GM23338 (cell line): ENCODE data around the gene ADCY6. TPM values are rescaled to one million over a fixed set of nuclear protein-coding genes. Genes with fewer than 3 reads are reported as not detected.

Source experiments
- ATAC-seq: fragments of 200-7000 bp; cut with Tn5 transposase; 3 replicates; pipeline ENCODE4 v1.9.1; 2020
- DNase-seq: peaks from one replicate; pipeline ENCODE4 v3.0.0-alpha.2; 2015; ENCODE audit warnings: low spot score
- H2AFZ ChIP-seq: fragments of 200-600 bp; sonication (generic); 2 replicates; pipeline ENCODE4 v1.8.0; 2016; ENCODE audit warnings: antibody characterized with exemption, mild to moderate bottlenecking, moderate library complexity
- H3F3A ChIP-seq: fragments of 200-600 bp; sonication (generic); replicated peaks from 2 replicates; pipeline ENCODE4 v1.8.0; 2017; ENCODE audit warnings: antibody characterized with exemption, mixed run types, low read depth
- H3K27ac ChIP-seq: fragments of 200-600 bp; sonication (generic); 2 replicates; pipeline ENCODE4 v1.6.1; 2016; ENCODE audit warnings: low read depth
- H3K27me3 ChIP-seq: fragments of 200-600 bp; sonication (generic); 2 replicates; pipeline ENCODE4 v1.8.0; 2016; ENCODE audit warnings: mild to moderate bottlenecking, mixed run types, moderate library complexity; ENCODE audit not compliant: insufficient read depth
- H3K36me3 ChIP-seq: fragments of 200-600 bp; sonication (generic); 2 replicates; pipeline ENCODE4 v1.8.0; 2016; ENCODE audit warnings: mild to moderate bottlenecking; ENCODE audit not compliant: insufficient read depth
- H3K4me1 ChIP-seq: fragments of 200-600 bp; sonication (generic); 2 replicates; pipeline ENCODE4 v1.8.0; 2016; ENCODE audit warnings: mild to moderate bottlenecking, moderate library complexity; ENCODE audit not compliant: insufficient read depth
- H3K4me2 ChIP-seq: fragments of 200-600 bp; sonication (generic); 2 replicates; pipeline ENCODE4 v1.7.1; 2017; ENCODE audit warnings: mixed run types
- H3K4me3 ChIP-seq: fragments of 200-600 bp; sonication (generic); 2 replicates; pipeline ENCODE4 v1.6.1; 2016; ENCODE audit warnings: mixed run types
- H3K79me2 ChIP-seq: fragments of 200-600 bp; sonication (generic); replicated peaks from 2 replicates; pipeline ENCODE4 v1.8.0; 2017; ENCODE audit warnings: mild to moderate bottlenecking; ENCODE audit not compliant: insufficient read depth
- H3K9me2 ChIP-seq: fragments of 200-600 bp; sonication (generic); 2 replicates; pipeline ENCODE4 v1.8.0; 2017; ENCODE audit not compliant: insufficient read depth
- H4K20me1 ChIP-seq: fragments of 200-600 bp; sonication (generic); replicated peaks from 2 replicates; pipeline ENCODE4 v1.8.0; 2017; ENCODE audit warnings: mild to moderate bottlenecking; ENCODE audit not compliant: insufficient read depth
- H3K27ac Mint-ChIP-seq: 2 replicates; pipeline ENCODE4 v1.8.0; 2020; ENCODE audit warnings: inconsistent platforms, mild to moderate bottlenecking, moderate library complexity, mixed read lengths
- H3K27me3 Mint-ChIP-seq: 3 replicates; pipeline ENCODE4 v1.8.0; 2022; ENCODE audit warnings: low read depth, mild to moderate bottlenecking, moderate library complexity, mixed read lengths, inconsistent platforms; ENCODE audit not compliant: insufficient read depth, poor library complexity
- H3K36me3 Mint-ChIP-seq: 3 replicates; pipeline ENCODE4 v1.8.0; 2021; ENCODE audit warnings: low read depth, mild to moderate bottlenecking, inconsistent platforms, moderate library complexity, mixed read lengths
- H3K4me1 Mint-ChIP-seq: 3 replicates; pipeline ENCODE4 v1.8.0; 2020; ENCODE audit warnings: mild to moderate bottlenecking, inconsistent platforms, mixed read lengths
- H3K4me3 Mint-ChIP-seq: 3 replicates; pipeline ENCODE4 v1.8.0; 2021; ENCODE audit warnings: moderate library complexity, mild to moderate bottlenecking, inconsistent platforms, mixed read lengths
- H3K9me3 Mint-ChIP-seq: 3 replicates; pipeline ENCODE4 v1.8.0; 2020; ENCODE audit warnings: moderate library complexity, mild to moderate bottlenecking, inconsistent platforms, mixed read lengths
- EZH2 ChIP-seq: fragments of 200-600 bp; sonication (generic); IDR thresholded peaks from one replicate; pipeline ENCODE4 v1.8.0; 2017; ENCODE audit warnings: antibody characterized with exemption, mild to moderate bottlenecking, low read depth; ENCODE audit not compliant: unreplicated experiment
- polyA plus RNA-seq: library from polyadenylated mRNA; unstranded; fragments of >200 nt; fragmentation: Nextera tagmentation; extraction: Ambion mirVana; gene quantifications from 2 replicates; pipeline ENCODE4 v1.2.1, GENCODE V29; 2016
- total RNA-seq: library from RNA; depleted of rRNA; stranded (reverse); fragments of >200 nt; shearing (Covaris generic); gene quantifications from 2 replicates; pipeline ENCODE4 v1.2.3, GENCODE V29; 2014
- TF ChIP-seq, protein P1 (sequence below): IDR thresholded peaks from 2 replicates; pipeline ENCODE4 v1.6.1; 2016; ENCODE audit warnings: antibody characterized with exemption
- TF ChIP-seq, protein P2 (sequence below): fragments of 250-450 bp; sonication (Bioruptor Pico); IDR thresholded peaks from 2 replicates; pipeline ENCODE4 v1.5.0; 2020; ENCODE audit warnings: mild to moderate bottlenecking, moderate library complexity

ADCY6 gene
- total and polyA plus RNA-seq, 2 experiments from 2014 or later = 1.0 to 16.5 TPM

DNA sequence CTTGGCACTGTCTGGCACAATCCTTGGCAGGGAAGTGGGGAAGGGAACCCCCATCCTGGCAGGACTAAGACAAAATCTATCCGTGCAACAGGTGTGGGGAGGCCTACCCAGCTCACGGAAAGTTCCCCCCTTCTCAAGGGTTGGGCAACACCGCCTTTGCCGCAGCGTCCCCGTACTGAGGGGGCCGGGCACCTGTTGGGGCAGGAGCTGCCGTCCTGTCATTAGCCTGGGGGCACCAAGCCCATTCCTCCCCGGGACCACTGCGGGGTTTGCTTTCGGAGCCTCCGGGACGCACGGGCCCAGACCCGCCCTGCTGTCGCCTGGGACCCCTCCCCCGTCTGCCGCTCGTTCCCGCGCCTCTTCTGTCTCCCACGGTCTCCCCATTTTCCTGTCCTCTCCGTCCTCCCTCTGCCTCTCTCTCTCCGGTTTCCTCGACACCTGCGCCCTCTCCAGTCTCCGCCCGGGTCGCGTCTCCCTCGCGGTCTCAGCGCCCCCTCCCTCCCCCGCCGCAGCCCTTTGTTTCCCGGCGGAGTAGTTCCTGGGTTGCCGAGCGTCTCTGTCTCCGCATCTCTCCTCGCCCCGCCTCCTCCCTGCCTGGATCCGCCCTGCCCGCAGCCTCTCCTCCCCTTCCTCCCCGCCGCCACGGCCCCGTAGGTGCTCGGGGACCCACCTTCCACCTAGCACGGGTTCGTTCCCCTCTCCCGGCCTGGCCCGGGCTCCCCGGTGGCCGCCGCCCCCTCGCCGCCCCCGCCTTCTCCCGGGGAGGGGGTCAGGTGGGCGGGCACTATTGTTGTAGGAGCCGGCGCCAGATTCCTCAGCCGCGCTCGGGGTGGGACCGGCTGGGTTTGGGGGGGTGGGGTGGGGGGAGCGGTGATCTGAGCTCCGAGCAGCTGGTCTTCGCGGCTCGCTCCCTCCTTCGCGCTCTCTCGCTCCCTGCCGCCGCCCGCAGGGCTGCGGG is 29.3 kb upstream of the ADCY6 start, which contains the start of gene CACNB3:
CACNB3 (plus strand) TSS at position 624 of the 958 bp plus-strand sequence. CDS start 434 bp downstream, outside the sequence.
- Histone ChIP-seq H2AFZ (peak within 1 kb of the TSS; percentile 96), H3K4me1 (peaks cover 13% of the 10 kb centered on the region; the same call in 1 of the 2 replicates), H3K4me3 (peak within 1 kb of the TSS; percentile 85), H3K9me2 (no peaks in the 10 kb centered on the region), H3K79me2 (no peaks in the 10 kb centered on the region), H3K27me3 (peaks cover 79% of the 10 kb centered on the region), H3K4me2 (peak within 1 kb of the TSS; percentile 86), H3K27ac (no peak within 1 kb of the TSS), H4K20me1 (no peaks in the 10 kb centered on the region; the same call in 1 of the 2 replicates), H3F3A (no peaks in the 10 kb centered on the region; the same call in 1 of the 2 replicates), H3K36me3 (no peaks in the 10 kb centered on the region)
- Mint-ChIP-seq H3K4me1 (peaks cover 36% of the 10 kb centered on the region), H3K36me3 (no peaks in the 10 kb centered on the region), H3K4me3 (peak within 1 kb of the TSS; percentile 84), H3K27ac (no peak within 1 kb of the TSS), H3K27me3 (peaks cover 58% of the 10 kb centered on the region), H3K9me3 (no peaks in the 10 kb centered on the region)
- ATAC-seq (peak; percentile 35), DNase-seq (peak; percentile 89)
- TF ChIP-seq, protein P1, sequence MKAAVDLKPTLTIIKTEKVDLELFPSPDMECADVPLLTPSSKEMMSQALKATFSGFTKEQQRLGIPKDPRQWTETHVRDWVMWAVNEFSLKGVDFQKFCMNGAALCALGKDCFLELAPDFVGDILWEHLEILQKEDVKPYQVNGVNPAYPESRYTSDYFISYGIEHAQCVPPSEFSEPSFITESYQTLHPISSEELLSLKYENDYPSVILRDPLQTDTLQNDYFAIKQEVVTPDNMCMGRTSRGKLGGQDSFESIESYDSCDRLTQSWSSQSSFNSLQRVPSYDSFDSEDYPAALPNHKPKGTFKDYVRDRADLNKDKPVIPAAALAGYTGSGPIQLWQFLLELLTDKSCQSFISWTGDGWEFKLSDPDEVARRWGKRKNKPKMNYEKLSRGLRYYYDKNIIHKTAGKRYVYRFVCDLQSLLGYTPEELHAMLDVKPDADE = 0 out of 2 replicates have a peak, but pooled peaks have one; percentile 31
- TF ChIP-seq, protein P2, sequence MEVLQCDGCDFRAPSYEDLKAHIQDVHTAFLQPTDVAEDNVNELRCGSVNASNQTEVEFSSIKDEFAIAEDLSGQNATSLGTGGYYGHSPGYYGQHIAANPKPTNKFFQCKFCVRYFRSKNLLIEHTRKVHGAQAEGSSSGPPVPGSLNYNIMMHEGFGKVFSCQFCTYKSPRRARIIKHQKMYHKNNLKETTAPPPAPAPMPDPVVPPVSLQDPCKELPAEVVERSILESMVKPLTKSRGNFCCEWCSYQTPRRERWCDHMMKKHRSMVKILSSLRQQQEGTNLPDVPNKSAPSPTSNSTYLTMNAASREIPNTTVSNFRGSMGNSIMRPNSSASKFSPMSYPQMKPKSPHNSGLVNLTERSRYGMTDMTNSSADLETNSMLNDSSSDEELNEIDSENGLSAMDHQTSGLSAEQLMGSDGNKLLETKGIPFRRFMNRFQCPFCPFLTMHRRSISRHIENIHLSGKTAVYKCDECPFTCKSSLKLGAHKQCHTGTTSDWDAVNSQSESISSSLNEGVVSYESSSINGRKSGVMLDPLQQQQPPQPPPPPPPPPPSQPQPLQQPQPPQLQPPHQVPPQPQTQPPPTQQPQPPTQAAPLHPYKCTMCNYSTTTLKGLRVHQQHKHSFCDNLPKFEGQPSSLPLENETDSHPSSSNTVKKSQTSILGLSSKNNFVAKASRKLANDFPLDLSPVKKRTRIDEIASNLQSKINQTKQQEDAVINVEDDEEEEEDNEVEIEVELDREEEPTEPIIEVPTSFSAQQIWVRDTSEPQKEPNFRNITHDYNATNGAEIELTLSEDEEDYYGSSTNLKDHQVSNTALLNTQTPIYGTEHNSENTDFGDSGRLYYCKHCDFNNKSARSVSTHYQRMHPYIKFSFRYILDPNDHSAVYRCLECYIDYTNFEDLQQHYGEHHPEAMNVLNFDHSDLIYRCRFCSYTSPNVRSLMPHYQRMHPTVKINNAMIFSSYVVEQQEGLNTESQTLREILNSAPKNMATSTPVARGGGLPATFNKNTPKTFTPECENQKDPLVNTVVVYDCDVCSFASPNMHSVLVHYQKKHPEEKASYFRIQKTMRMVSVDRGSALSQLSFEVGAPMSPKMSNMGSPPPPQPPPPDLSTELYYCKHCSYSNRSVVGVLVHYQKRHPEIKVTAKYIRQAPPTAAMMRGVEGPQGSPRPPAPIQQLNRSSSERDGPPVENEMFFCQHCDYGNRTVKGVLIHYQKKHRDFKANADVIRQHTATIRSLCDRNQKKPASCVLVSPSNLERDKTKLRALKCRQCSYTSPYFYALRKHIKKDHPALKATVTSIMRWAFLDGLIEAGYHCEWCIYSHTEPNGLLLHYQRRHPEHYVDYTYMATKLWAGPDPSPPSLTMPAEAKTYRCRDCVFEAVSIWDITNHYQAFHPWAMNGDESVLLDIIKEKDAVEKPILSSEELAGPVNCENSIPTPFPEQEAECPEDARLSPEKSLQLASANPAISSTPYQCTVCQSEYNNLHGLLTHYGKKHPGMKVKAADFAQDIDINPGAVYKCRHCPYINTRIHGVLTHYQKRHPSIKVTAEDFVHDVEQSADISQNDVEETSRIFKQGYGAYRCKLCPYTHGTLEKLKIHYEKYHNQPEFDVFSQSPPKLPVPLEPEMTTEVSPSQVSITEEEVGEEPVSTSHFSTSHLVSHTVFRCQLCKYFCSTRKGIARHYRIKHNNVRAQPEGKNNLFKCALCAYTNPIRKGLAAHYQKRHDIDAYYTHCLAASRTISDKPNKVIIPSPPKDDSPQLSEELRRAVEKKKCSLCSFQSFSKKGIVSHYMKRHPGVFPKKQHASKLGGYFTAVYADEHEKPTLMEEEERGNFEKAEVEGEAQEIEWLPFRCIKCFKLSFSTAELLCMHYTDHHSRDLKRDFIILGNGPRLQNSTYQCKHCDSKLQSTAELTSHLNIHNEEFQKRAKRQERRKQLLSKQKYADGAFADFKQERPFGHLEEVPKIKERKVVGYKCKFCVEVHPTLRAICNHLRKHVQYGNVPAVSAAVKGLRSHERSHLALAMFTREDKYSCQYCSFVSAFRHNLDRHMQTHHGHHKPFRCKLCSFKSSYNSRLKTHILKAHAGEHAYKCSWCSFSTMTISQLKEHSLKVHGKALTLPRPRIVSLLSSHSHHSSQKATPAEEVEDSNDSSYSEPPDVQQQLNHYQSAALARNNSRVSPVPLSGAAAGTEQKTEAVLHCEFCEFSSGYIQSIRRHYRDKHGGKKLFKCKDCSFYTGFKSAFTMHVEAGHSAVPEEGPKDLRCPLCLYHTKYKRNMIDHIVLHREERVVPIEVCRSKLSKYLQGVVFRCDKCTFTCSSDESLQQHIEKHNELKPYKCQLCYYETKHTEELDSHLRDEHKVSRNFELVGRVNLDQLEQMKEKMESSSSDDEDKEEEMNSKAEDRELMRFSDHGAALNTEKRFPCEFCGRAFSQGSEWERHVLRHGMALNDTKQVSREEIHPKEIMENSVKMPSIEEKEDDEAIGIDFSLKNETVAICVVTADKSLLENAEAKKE (CRISPR knock-in tag) = no peak
- TF ChIP-seq EZH2 = peak; percentile 52
